SK-N-SH (cell line): ENCODE measurements around the gene CDH13. TPM values are rescaled to one million over a fixed set of nuclear protein-coding genes. Genes with fewer than 3 reads are reported as not detected.

ENCODE experiments used
- CTCF ChIA-PET: fragments of 300-600, 350-600 bp; formaldehyde crosslinking; extraction: SDS; loops from one replicate; lab custom pipeline; 2021; lab: Yijun Ruan, JAX
- POLR2A ChIA-PET: fragments of 350-600 bp; sonication (Branson Sonifier 250); formaldehyde crosslinking; extraction: SDS; loops from one replicate; lab custom pipeline; 2020; ENCODE audit warnings: antibody characterized with exemption, inconsistent platforms; lab: Yijun Ruan, JAX
- DNase-seq: peaks from one replicate; pipeline ENCODE4 v3.0.0; 2012
- H2AFZ ChIP-seq: fragments of 200-600 bp; sonication (generic); 2 replicates; pipeline ENCODE4 v1.8.1; 2016; ENCODE audit warnings: antibody characterized with exemption, mild to moderate bottlenecking, low read depth
- H3F3A ChIP-seq: fragments of 200-600 bp; sonication (generic); replicated peaks from 2 replicates; pipeline ENCODE3; 2016; ENCODE audit warnings: antibody characterized with exemption, mild to moderate bottlenecking; ENCODE audit not compliant: insufficient read depth
- H3K27ac ChIP-seq, 2 experiments: fragments of 200-500 bp in 1 of 2; fragments of 200-600 bp in 1 of 2; sonication (Bioruptor generic) in 1 of 2; sonication (generic), shearing (Covaris generic) in 1 of 2; 2 replicates each; pipeline versions ENCODE4 v1.5.1 to v1.6.1; 2014 to 2016; ENCODE audit warnings: low read depth in 2 of 2, inconsistent platforms in 1 of 2, low read length in 1 of 2, mild to moderate bottlenecking in 1 of 2, mixed read lengths in 1 of 2
- H3K27me3 ChIP-seq: fragments of 200-600 bp; sonication (generic), shearing (Covaris generic); 2 replicates; pipeline ENCODE4 v1.6.1; 2016; ENCODE audit warnings: mixed run types; ENCODE audit not compliant: insufficient read depth
- H3K36me3 ChIP-seq, 2 experiments: fragments of 200-500 bp in 1 of 2; fragments of 200-600 bp in 1 of 2; sonication (Bioruptor generic) in 1 of 2; sonication (generic) in 1 of 2; replicated peaks in 1 of 2; 2 replicates each; pipeline versions ENCODE3 to v1.5.1; 2014 to 2016; ENCODE audit warnings: low read length in 1 of 2, mild to moderate bottlenecking in 1 of 2; ENCODE audit not compliant: insufficient read depth in 2 of 2, control insufficient read depth in 1 of 2
- H3K4me1 ChIP-seq, 2 experiments: fragments of 200-500 bp in 1 of 2; fragments of 200-600 bp in 1 of 2; sonication (Bioruptor generic) in 1 of 2; sonication (generic), shearing (Covaris generic) in 1 of 2; 2 replicates each; pipeline versions ENCODE4 v1.5.1 to v1.6.1; 2014 to 2016; ENCODE audit warnings: low read depth in 1 of 2, low read length in 1 of 2, mixed run types in 1 of 2; ENCODE audit not compliant: insufficient read depth in 2 of 2, control insufficient read depth in 1 of 2
- H3K4me2 ChIP-seq: fragments of 200-600 bp; sonication (generic), shearing (Covaris generic); 2 replicates; pipeline ENCODE4 v1.6.1; 2017; ENCODE audit warnings: mixed run types
- H3K4me3 ChIP-seq, 2 experiments: fragments of 200-500 bp in 1 of 2; fragments of 200-600 bp in 1 of 2; sonication (Bioruptor generic) in 1 of 2; sonication (generic), shearing (Covaris generic) in 1 of 2; 2 replicates each; pipeline versions ENCODE4 v1.5.1 to v1.8.1; 2014 to 2016; ENCODE audit warnings: low read depth in 2 of 2, inconsistent platforms in 1 of 2, low read length in 1 of 2, mild to moderate bottlenecking in 1 of 2, mixed read lengths in 1 of 2, moderate library complexity in 1 of 2
- H3K79me2 ChIP-seq: fragments of 200-600 bp; sonication (generic); 2 replicates; pipeline ENCODE4 v1.8.1; 2017; ENCODE audit warnings: mild to moderate bottlenecking; ENCODE audit not compliant: insufficient read depth
- H3K9ac ChIP-seq: fragments of 200-600 bp; sonication (generic); 2 replicates; pipeline ENCODE4 v1.6.1; 2017; ENCODE audit warnings: mixed run types
- H3K9me2 ChIP-seq: fragments of 200-600 bp; sonication (generic); 2 replicates; pipeline ENCODE4 v1.6.1; 2017; ENCODE audit warnings: mixed run types
- H3K9me3 ChIP-seq: fragments of 200-600 bp; sonication (generic); 2 replicates; pipeline ENCODE4 v1.6.1; 2017; ENCODE audit warnings: mixed run types, mild to moderate bottlenecking, moderate library complexity
- H4K20me1 ChIP-seq: fragments of 200-600 bp; sonication (generic); 2 replicates; pipeline ENCODE4 v1.6.1; 2017; ENCODE audit warnings: mild to moderate bottlenecking, mixed run types; ENCODE audit not compliant: insufficient read depth
- CHD2 ChIP-seq: fragments of 150-350 bp; IDR thresholded peaks from 2 replicates; pipeline ENCODE4 v1.6.1; 2018; ENCODE audit warnings: low read length; ENCODE audit not compliant: partially characterized antibody
- EZH2phosphoT487 ChIP-seq: fragments of 200-600 bp; sonication (generic); IDR thresholded peaks from 2 replicates; pipeline ENCODE4 v1.6.1; 2017; ENCODE audit warnings: low read depth, mixed run types, mild to moderate bottlenecking, antibody characterized with exemption, moderate library complexity, borderline replicate concordance
- FOXJ3 ChIP-seq: sonication (generic); formaldehyde crosslinking; IDR thresholded peaks from 2 replicates; pipeline ENCODE4 v1.5.1; 2020; ENCODE audit warnings: mild to moderate bottlenecking, missing genetic modification reagents
- FOXM1 ChIP-seq: IDR thresholded peaks from 2 replicates; pipeline ENCODE4 v1.4.0; 2012; ENCODE audit warnings: low read depth, mild to moderate bottlenecking
- GABPA ChIP-seq: IDR thresholded peaks from 2 replicates; pipeline ENCODE4 v1.4.0; 2012; ENCODE audit warnings: low read depth, mild to moderate bottlenecking
- GATA2 ChIP-seq: sonication (generic); formaldehyde crosslinking; IDR thresholded peaks from 2 replicates; pipeline ENCODE4 v1.5.0; 2020; ENCODE audit warnings: mild to moderate bottlenecking, missing genetic modification reagents
- MXI1 ChIP-seq: IDR thresholded peaks from 2 replicates; pipeline ENCODE4 v1.6.1; 2012; ENCODE audit warnings: mild to moderate bottlenecking, low read depth, low read length, improper control_type of control experiment
- NRF1 ChIP-seq: IDR thresholded peaks from 2 replicates; pipeline ENCODE4 v1.6.1; 2012; ENCODE audit warnings: low read depth, mild to moderate bottlenecking, low read length
- RAD21 ChIP-seq: IDR thresholded peaks from 2 replicates; pipeline ENCODE4 v1.6.1; 2012; ENCODE audit warnings: mild to moderate bottlenecking, low read length
- RFX5 ChIP-seq: IDR thresholded peaks from 2 replicates; pipeline ENCODE4 v1.6.1; 2012; ENCODE audit warnings: mild to moderate bottlenecking, improper control_type of control experiment, low read length
- SMC3 ChIP-seq: IDR thresholded peaks from 2 replicates; pipeline ENCODE4 v1.6.1; 2012; ENCODE audit warnings: low read depth, low read length, improper control_type of control experiment
- TAF1 ChIP-seq: IDR thresholded peaks from 2 replicates; pipeline ENCODE4 v1.6.1; 2012; ENCODE audit warnings: low read depth, mild to moderate bottlenecking, low read length, moderate library complexity, borderline replicate concordance
- TCF12 ChIP-seq: IDR thresholded peaks from 2 replicates; pipeline ENCODE4 v1.4.0; 2012
- ZBTB33 ChIP-seq: IDR thresholded peaks from 2 replicates; pipeline ENCODE4 v1.4.0; 2012; ENCODE audit warnings: low read depth, borderline replicate concordance
- WGBS: methylation state at CpG from one replicate; pipeline ENCODE4 v1.1.6; 2017; ENCODE audit warnings: low lambda C conversion rate; 5-methylcytosine and 5-hydroxymethylcytosine counted together
- polyA plus RNA-seq, 3 experiments: library from polyadenylated mRNA; depleted of rRNA; stranded (reverse); fragments of >200 nt; gene quantifications; 2 replicates each; pipeline ENCODE4 v1.2.3, GENCODE V29; 2012
- TF ChIP-seq, protein P1 (sequence below): IDR thresholded peaks from 2 replicates; pipeline ENCODE4 v1.4.0; 2012; ENCODE audit warnings: low read depth, borderline replicate concordance
- TF ChIP-seq, protein P2 (sequence below): IDR thresholded peaks from 2 replicates; pipeline ENCODE4 v1.6.1; 2012; ENCODE audit warnings: mild to moderate bottlenecking, low read depth, low read length, moderate library complexity
- TF ChIP-seq, protein P3 (sequence below): fragments of 150-350 bp; IDR thresholded peaks from 2 replicates; pipeline ENCODE4 v1.6.1; 2016; ENCODE audit warnings: mild to moderate bottlenecking, low read depth, low read length

The CDH13 gene
- polyA plus RNA-seq, 1 of the 3 experiments (the other 2 are of a cell fraction), result 93.0 TPM

DNA sequence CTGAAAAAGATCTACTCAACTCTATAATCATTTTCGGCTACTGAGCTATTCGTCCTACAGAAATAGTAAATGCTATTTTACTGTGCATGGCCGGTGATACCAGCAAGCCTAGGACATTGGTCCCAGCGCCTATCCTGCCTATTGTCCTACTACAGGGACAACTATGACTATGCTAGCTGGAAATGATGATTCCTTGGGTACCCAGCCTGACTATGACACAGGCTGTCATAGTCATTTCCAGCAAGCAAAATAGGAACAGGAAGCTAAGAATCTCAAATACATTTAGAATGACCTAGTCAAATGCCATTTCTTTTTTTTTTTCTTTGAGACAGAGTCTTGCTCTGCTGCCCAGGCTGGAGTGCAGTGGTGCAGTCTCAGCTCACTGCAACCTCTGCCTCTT lies 1147.3 kb downstream of the CDH13 start:
- H3K27me3 ChIP-seq, result no peaks in the 10 kb centered on the region
- H3K4me3 ChIP-seq, result no peak overlapping the region
- no peak overlapping the region for H3K9ac ChIP-seq
- H3K9me2 ChIP-seq, result no peaks in the 10 kb centered on the region
- no peak overlapping the region for H3K27ac ChIP-seq
- WGBS, result 18% methylated on average over 4 of the region's 4 CpGs
- no peak for DNase-seq
- no peaks in the 10 kb centered on the region for H3K36me3 ChIP-seq
- H3K79me2 ChIP-seq, result no peaks in the 10 kb centered on the region
- no peaks in the 10 kb centered on the region for H4K20me1 ChIP-seq
- POLR2A ChIA-PET, result no interaction called here
- H3K4me1 ChIP-seq, result no peaks in the 10 kb centered on the region
- H3K4me2 ChIP-seq, result no peak overlapping the region
- no peaks in the 10 kb centered on the region for H3F3A ChIP-seq
- H2AFZ ChIP-seq, result no peak overlapping the region
- no peaks in the 10 kb centered on the region for H3K9me3 ChIP-seq
- CTCF ChIA-PET, result no interaction called here
- no peak for TF ChIP-seq TCF12
- TF ChIP-seq, protein P1, sequence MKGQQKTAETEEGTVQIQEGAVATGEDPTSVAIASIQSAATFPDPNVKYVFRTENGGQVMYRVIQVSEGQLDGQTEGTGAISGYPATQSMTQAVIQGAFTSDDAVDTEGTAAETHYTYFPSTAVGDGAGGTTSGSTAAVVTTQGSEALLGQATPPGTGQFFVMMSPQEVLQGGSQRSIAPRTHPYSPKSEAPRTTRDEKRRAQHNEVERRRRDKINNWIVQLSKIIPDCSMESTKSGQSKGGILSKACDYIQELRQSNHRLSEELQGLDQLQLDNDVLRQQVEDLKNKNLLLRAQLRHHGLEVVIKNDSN, result no peak
- TF ChIP-seq TAF1, result no peak
- no peak for TF ChIP-seq CHD2
- no peak for TF ChIP-seq MXI1
- TF ChIP-seq, protein P2, sequence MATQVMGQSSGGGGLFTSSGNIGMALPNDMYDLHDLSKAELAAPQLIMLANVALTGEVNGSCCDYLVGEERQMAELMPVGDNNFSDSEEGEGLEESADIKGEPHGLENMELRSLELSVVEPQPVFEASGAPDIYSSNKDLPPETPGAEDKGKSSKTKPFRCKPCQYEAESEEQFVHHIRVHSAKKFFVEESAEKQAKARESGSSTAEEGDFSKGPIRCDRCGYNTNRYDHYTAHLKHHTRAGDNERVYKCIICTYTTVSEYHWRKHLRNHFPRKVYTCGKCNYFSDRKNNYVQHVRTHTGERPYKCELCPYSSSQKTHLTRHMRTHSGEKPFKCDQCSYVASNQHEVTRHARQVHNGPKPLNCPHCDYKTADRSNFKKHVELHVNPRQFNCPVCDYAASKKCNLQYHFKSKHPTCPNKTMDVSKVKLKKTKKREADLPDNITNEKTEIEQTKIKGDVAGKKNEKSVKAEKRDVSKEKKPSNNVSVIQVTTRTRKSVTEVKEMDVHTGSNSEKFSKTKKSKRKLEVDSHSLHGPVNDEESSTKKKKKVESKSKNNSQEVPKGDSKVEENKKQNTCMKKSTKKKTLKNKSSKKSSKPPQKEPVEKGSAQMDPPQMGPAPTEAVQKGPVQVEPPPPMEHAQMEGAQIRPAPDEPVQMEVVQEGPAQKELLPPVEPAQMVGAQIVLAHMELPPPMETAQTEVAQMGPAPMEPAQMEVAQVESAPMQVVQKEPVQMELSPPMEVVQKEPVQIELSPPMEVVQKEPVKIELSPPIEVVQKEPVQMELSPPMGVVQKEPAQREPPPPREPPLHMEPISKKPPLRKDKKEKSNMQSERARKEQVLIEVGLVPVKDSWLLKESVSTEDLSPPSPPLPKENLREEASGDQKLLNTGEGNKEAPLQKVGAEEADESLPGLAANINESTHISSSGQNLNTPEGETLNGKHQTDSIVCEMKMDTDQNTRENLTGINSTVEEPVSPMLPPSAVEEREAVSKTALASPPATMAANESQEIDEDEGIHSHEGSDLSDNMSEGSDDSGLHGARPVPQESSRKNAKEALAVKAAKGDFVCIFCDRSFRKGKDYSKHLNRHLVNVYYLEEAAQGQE, result no peak
- TF ChIP-seq SMC3, result no peak
- no peak for TF ChIP-seq FOXM1

DNA sequence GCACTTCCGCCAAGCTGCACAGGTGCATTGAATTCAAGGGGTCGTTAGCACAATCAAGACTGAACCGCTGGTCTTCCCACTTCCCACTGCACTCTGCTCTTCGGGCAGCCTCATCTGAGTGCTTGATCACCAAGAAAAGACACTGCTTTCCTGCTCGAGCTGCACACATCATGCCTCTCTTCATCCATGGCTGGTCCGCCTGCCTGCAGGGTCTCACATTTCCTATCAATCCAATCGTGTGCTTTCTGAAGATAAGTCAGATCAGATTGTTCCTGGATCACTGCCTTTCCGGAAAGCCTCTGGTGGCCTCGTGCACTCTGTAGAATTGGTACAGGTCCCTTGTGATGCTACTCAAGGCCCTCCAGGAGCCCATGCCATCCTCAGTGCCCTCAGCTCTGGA lies 1150.2 kb downstream of the CDH13 start:
- H3K4me3 ChIP-seq, result no peak overlapping the region
- peaks cover 5% of the 10 kb centered on the region for H3F3A ChIP-seq
- H4K20me1 ChIP-seq, result 0 out of 2 replicates have a peak, but pooled peaks cover 6% of the 10 kb centered on the region
- H3K79me2 ChIP-seq, result no peaks in the 10 kb centered on the region
- H3K9me2 ChIP-seq, result no peaks in the 10 kb centered on the region
- no peak overlapping the region for H3K9ac ChIP-seq
- H2AFZ ChIP-seq, result no peak overlapping the region
- ChIA-PET CTCF (no interaction called here), POLR2A (no interaction called here)
- WGBS, result 44% methylated on average over 7 of the region's 9 CpGs
- no peak for DNase-seq
- H3K27ac ChIP-seq, result no peak overlapping the region
- H3K27me3 ChIP-seq, result no peaks in the 10 kb centered on the region
- no peak overlapping the region for H3K4me2 ChIP-seq
- no peaks in the 10 kb centered on the region; a peak in 2 of 4 replicates for H3K4me1 ChIP-seq
- no peaks in the 10 kb centered on the region for H3K9me3 ChIP-seq
- H3K36me3 ChIP-seq, result no peaks in the 10 kb centered on the region
- TF ChIP-seq NRF1 (no peak), CHD2 (no peak), RAD21 (no peak), EZH2phosphoT487 (no peak), GATA2 (no peak), FOXJ3 (CRISPR knock-in tag) (no peak), ZBTB33 (no peak), GABPA (no peak), RFX5 (no peak)
- TF ChIP-seq, protein P2, result no peak
- TF ChIP-seq, protein P3, sequence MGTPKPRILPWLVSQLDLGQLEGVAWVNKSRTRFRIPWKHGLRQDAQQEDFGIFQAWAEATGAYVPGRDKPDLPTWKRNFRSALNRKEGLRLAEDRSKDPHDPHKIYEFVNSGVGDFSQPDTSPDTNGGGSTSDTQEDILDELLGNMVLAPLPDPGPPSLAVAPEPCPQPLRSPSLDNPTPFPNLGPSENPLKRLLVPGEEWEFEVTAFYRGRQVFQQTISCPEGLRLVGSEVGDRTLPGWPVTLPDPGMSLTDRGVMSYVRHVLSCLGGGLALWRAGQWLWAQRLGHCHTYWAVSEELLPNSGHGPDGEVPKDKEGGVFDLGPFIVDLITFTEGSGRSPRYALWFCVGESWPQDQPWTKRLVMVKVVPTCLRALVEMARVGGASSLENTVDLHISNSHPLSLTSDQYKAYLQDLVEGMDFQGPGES, result no peak
